Measurements from ENCODE around the gene HBP1.

DNA sequence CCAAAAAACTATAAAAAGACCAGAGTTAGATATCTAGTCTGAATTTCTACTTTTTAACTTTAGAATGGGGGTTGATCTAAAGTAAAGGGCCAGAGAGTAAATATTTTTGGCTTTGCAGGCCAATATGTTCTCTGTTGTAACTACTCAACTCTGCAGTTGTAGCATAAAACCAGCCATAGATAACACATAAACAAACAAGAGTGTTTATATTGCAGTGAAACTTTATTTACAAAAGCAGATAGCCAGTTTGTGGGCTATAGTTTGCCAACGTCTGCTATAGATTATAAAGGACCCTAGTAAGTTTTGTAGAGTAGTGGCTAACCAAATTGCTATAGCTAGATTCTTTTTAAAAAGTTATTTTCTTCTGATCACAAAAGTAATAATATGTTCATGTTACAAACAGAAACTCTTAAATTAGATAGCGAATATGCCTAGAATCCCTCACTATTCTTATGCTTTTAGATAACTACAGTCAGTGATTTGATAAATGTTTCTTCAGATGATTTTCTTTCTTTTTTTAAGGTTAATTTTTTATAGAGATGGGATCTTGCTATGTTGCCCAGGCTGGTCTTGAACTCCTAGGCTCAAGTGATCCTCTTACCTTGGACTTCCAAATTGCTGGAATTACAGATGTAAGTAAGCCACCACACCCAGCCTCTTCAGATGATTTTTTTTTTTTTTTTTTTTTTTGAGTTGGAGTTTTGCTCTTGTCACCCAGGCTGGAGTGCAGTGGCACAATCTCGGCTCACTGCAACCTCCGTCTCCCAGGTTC, 23.6 kb upstream of the HBP1 start:
- TF ChIP-seq FOSL1 (CRISPR knock-in tag; IDR thresholded peaks at IDR 0.05; ENCODE audit: borderline replicate concordance), result no peak
- TF ChIP-seq, protein P1, sequence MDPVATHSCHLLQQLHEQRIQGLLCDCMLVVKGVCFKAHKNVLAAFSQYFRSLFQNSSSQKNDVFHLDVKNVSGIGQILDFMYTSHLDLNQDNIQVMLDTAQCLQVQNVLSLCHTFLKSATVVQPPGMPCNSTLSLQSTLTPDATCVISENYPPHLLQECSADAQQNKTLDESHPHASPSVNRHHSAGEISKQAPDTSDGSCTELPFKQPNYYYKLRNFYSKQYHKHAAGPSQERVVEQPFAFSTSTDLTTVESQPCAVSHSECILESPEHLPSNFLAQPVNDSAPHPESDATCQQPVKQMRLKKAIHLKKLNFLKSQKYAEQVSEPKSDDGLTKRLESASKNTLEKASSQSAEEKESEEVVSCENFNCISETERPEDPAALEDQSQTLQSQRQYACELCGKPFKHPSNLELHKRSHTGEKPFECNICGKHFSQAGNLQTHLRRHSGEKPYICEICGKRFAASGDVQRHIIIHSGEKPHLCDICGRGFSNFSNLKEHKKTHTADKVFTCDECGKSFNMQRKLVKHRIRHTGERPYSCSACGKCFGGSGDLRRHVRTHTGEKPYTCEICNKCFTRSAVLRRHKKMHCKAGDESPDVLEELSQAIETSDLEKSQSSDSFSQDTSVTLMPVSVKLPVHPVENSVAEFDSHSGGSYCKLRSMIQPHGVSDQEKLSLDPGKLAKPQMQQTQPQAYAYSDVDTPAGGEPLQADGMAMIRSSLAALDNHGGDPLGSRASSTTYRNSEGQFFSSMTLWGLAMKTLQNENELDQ (CRISPR knock-in tag; IDR thresholded peaks at IDR 0.05; ENCODE audit: borderline replicate concordance), result no peak
- TF ChIP-seq, protein P2, sequence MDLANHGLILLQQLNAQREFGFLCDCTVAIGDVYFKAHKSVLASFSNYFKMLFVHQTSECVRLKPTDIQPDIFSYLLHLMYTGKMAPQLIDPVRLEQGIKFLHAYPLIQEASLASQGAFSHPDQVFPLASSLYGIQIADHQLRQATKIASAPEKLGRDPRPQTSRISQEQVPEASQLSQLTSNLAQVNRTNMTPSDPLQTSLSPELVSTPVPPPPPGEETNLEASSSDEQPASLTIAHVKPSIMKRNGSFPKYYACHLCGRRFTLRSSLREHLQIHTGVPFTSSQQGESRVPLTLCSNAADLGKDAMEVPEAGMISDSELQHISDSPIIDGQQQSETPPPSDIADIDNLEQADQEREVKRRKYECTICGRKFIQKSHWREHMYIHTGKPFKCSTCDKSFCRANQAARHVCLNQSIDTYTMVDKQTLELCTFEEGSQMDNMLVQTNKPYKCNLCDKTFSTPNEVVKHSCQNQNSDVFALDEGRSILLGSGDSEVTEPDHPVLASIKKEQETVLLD (CRISPR knock-in tag; IDR thresholded peaks at IDR 0.05; ENCODE audit: low read depth), result no peak
- no peak for TF ChIP-seq MTA3 (CRISPR knock-in tag; IDR thresholded peaks at IDR 0.05)
- no peak for TF ChIP-seq NKX3-1 (CRISPR knock-in tag; IDR thresholded peaks at IDR 0.05)
- no peak for TF ChIP-seq ZNF709 (CRISPR knock-in tag; IDR thresholded peaks at IDR 0.05)
- no peak for TF ChIP-seq CENPT (CRISPR knock-in tag; IDR thresholded peaks at IDR 0.05; ENCODE audit: low read depth)
- TF ChIP-seq ZNF20 (CRISPR knock-in tag; IDR thresholded peaks at IDR 0.05), result no peak
- TF ChIP-seq, protein P3, sequence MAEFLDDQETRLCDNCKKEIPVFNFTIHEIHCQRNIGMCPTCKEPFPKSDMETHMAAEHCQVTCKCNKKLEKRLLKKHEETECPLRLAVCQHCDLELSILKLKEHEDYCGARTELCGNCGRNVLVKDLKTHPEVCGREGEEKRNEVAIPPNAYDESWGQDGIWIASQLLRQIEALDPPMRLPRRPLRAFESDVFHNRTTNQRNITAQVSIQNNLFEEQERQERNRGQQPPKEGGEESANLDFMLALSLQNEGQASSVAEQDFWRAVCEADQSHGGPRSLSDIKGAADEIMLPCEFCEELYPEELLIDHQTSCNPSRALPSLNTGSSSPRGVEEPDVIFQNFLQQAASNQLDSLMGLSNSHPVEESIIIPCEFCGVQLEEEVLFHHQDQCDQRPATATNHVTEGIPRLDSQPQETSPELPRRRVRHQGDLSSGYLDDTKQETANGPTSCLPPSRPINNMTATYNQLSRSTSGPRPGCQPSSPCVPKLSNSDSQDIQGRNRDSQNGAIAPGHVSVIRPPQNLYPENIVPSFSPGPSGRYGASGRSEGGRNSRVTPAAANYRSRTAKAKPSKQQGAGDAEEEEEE (CRISPR knock-in tag; IDR thresholded peaks at IDR 0.05; ENCODE audit: borderline replicate concordance), result no peak
- TF ChIP-seq, protein P4, sequence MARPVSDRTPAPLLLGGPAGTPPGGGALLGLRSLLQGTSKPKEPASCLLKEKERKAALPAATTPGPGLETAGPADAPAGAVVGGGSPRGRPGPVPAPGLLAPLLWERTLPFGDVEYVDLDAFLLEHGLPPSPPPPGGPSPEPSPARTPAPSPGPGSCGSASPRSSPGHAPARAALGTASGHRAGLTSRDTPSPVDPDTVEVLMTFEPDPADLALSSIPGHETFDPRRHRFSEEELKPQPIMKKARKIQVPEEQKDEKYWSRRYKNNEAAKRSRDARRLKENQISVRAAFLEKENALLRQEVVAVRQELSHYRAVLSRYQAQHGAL (CRISPR knock-in tag; IDR thresholded peaks at IDR 0.05; ENCODE audit: not compliant biosample characterization), result no peak
- no peak for TF ChIP-seq YY1 (IDR thresholded peaks at IDR 0.05; ENCODE audit: insufficient read depth, insufficient replicate concordance, low read depth, low read length)
- no peak for TF ChIP-seq CEBPG (CRISPR knock-in tag; IDR thresholded peaks at IDR 0.05)
- TF ChIP-seq SRF (IDR thresholded peaks at IDR 0.05; ENCODE audit: low read depth, low read length), result no peak

Data from HepG2 (cell line).